Fibroblast of skin of scalp (primary cell): Measurements from ENCODE around the gene TSPAN14.

Source experiments
- DNase-seq: peaks from one replicate; pipeline ENCODE4 v3.0.0-alpha.2; 2013

The TSPAN14 gene

DNA sequence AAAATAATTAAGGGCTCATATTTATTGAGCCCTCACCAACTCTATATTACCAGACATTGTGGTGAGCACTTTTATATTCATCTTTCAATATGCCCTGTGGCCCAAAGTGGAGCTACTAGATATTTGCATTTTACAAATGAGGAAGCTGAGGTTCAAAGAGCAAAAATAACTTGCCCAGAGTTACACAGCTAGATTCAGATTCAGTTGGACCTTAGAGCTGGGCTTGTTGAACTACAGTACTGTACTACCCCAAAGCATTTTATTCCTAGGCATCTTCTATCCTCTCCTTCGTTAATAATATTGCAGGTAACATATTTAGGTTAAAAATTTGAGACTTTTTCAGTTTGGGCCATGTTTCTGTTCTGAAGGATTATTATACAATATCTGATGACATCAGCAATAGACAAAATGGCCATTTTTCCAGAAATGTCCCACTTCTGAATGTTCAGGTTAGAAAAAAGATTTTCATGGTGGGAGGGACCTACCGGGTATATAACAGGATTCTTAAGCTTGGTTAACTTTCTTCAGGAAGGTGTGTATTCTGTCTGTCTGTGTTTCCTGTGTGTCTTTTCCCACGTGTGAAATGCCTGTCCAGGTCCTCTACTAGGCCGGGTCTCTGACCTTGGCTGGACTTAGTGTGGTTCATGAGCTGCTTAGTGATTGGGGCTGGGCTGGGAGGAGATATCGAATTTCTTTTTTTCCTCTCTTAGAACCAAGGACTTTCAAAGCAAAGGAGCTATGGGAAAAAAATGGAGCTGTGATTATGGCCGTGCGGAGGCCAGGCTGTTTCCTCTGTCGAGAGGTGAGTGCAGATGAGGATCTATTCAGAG lies 32.2 kb upstream of the TSPAN14 start:
- DNase-seq = no peak

DNA sequence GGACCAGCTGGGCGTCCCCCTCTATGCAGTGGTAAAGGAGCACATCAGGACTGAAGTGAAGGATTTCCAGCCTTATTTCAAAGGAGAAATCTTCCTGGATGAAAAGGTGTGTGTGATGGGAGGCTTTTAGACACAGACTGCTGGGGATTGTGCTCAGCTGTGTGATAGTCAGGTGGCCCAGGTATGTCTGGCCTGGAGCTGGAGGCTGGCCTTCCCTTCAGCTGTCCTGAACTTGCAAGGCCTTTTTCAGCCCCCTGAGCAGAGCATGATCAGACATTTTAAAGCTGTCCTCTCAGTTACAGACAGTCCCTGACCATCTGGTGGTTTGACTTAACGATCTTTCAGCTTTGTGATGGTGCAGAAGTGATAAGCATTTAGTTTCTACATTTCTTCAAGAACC lies 28.2 kb upstream of the TSPAN14 start:
- DNase-seq = no peak

DNA sequence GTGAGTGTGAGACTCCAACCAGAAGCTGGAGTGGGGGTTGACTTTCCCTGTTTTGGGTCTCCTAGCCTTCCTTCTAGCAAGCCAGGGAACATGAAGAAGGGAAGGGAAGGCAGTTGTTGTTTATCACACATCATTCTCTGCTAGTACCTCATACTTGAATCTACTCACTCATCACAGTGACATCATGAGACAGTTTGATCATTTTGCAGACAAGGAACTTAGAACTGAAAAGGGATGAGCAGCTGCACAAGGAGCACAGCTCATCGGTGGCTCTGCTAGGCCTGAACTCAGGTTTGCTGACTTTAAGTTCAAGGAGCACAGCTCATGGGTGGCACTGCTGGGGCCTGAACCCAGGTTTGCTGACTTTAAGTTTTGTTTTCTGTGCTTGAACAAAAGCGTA lies 26.6 kb upstream of the TSPAN14 start:
- no peak for DNase-seq

DNA sequence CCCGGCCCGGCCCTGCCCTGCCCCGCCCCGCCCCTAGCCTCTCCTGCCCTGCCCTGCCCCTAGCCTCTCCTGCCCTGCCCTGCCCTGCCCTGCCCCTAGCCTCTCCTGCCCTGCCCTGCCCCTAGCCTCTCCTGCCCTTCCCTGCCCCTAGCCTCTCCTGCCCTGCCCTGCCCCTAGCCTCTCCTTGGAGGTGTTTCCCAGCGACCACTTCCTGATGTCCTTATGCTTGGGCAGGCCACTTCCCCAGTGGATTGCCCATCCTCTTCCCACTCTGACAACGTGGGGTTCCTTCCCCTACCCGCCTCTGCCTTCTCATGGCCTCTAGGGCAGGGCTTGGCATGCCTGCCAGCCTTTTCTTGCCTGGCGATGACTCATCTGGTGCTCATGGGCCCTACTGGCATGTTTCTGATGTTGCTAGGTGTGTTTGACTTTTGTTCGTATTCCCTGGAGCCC lies 24.6 kb upstream of the TSPAN14 start:
- DNase-seq = no peak

DNA sequence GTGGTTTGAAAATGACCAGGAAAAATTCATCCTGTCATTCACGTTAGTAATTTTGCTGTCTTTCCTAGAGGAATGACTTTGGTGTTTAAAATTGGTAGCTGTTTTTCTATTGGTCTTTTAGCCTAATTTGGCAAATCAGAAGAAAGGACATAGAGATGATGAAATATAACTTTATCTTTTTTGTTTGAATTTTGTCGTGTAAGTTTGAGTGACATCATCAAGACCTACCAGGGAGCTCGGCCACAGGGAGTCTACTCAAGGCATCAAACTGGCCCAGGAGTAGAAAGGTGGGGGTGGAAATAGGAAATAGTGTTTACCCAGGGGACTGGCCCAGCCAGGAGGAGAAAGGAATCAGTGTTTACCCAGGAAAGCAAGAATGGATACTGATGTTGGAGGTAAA lies 21.0 kb upstream of the TSPAN14 start:
- DNase-seq = no peak

DNA sequence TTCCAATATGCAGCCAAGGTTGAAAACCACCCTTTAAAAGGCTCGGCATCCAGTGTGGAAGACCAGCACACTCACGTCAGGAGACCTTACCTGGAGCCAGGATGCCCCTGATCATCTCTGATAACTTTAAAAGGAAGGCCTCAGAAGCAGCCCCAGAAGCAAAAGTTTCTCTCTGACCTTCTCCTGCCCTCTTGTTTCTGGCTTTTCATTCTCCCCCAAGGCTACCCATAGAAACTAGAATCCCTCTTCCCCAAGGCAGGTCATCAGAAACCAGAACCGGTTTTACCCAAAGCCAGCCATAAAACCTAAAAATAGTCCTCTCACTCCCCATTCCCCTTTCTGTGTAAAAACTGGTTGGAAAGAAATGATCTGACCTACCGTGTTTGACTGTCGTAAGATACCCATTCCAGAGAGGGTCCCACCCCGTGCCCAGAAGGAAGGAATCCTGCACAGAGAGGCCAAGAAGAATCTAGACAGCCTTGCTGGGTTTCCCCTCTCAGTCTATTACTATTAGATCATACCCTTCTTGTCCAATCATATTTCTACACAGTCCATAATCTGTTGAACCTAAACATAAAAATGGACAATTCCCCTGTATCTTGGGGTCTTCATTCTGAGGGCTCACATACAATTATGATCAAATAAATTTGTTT lies 17.5 kb upstream of the TSPAN14 start:
- DNase-seq = no peak

DNA sequence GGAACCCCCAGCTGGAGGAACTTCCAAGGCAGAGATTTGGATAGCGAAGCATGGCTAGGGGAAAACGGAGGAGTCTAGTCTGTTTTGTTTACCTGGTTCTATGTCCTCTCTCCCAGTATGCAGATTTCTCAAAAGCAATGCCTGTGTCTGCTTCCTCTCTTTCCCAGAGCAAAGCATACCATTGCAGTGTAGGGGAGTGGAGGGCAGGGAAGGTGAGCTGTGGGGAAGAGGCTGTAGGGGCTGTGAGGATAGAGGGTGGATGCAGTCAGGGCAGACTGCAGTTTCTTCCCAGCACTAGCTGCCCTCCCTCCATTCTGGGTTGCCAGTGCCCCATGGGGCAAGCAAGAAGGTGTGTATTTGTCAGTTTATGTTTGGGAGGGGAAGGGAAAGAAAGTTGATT lies 16.9 kb upstream of the TSPAN14 start:
- no peak for DNase-seq

DNA sequence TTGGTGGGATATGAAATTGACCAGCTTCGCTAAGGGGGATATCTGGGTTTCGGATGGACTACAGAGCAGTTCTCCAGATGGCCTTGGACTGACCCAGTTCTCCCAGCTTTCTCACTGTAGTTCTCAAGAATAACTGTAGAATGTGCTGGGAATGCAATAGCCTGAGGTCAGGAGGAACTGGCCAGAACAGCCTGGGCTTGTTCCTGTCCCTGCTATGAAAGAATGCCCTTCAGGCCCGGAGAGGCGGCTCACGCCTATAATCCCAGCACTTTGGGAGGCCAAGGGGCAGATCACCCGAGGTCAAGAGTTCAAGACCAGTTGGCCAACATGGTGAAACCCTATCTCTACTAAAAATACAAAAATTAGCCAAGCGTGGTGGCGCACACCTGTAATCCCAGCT lies 12.3 kb upstream of the TSPAN14 start:
- no peak for DNase-seq

DNA sequence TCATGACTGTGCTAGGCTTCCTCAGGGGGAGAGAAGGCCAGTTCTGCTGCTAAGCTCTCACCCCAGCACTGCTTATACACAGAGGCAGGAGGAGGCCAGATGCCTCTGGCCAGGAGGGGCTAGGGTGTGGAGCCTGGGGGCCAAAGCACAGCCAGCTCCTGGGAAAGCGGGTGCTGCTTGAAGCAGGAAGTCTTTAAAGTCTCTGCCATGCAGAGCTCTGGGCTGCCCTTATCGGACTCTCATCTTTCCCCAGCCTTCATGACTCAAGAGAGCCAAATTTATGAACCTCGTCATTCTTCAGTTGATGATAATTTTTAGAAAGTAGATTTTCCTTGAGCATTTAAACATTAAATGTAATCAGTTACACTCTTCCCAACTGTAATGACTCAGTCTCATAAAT lies 11.2 kb upstream of the TSPAN14 start:
- DNase-seq = no peak

DNA sequence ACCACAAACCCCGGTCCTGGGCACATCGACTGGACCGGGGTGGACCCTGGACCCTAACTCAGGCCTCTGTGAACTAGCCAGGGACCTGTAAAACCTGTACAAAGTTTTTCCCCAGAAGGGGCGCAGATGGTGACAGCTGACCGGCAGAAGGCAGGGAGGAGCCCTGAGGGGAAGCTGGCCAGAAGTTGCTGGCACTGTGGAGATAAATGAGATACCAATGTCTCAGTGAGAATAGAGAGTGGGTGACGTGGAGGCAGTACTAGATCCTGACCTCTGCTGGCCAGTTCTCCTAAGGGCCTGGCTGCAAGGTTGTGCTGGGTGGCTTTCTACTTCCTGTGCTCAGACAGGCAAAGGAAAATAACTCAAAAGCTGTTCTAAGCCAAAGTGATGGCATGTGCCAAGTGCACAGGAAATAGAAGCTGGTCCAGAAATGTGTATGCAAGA lies 10.6 kb upstream of the TSPAN14 start:
- DNase-seq = peak; percentile 31

DNA sequence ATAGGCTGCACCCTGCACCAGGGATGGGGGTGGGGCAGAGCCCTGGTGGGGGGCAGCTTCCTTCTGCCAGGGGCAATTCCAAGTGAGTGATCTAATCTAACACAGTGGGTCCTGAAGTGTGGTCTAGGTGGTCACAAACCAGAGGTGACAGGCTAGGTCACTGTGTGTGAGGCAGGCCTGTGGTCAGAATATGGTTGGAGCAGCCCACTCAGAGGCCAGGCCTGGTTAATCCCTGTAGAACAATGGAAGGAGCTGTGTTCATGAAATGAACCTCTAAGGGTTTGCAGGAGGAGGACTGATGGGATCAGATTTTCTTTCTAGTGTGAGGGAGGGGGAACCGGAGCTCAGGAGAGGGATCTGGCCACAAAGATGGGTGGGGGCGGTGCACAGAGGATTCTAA lies 10.0 kb upstream of the TSPAN14 start:
- DNase-seq = no peak

DNA sequence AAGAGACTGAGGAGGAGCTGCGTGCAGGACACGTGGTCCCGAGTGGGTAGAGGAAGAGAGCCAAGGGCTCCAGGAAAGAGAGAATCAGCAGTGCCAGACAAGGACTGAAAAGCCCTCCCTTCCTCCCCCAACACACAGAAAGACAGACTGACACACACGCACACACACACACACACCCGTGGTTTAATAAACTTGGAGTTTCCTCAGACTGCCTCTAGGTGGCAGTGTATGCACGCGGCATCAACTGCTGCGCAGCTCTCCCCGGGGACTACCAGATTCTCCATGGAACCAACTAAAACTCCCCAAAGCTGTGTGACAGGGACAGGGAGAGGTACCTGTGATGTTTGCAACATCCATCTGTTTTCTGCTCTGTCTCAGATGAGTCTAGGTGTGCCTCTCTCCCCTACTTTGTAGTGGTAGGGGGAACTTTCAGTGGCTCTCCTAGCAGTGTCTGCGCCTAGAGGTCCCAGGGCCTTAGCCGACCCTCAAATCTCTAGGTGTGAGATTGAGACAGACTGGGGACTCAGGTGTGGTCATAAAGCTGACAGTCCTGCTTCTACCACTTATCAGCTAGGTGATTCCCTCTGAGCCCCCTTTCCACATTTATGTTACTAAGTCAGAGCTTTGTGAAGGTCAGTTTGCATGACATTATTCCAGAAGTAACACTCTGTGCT lies 9.3 kb upstream of the TSPAN14 start:
- peak; percentile 82 for DNase-seq

DNA sequence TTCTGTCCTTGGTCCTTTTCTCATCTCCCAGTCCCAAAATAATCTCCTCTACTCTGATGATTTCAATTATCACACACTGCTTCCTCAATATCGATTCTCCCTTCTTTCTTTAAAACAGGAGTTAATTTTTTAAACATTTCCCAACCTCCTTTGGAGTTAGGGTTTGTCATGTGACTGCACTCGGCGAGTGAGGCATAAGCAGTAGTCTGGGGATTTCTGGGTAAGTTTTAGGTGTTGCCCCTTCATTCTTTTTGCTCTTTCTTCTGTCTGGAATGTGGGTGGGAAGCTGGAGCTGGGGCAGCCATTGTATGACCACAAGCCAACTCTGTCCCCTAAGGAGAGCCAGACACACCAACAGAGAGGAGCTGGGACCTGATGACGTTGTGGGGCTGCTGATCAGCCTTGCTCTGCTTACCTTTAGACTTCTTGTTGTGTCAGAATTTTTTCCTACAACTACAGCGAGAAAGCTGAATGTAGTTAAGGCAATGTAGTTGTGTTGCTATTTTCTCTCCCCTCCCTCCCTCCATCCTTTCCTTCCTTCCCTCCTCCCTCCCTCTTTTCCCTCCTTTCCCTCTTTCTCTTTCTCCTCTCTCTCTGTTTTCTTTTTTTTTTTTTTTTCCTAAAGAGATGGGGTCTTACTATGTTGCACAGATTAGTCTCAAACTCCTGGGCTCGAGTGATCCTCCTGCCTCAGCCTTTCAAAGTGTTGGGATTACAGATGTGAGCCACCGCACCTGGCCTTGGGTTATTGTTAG lies 6.5 kb upstream of the TSPAN14 start:
- DNase-seq = no peak

DNA sequence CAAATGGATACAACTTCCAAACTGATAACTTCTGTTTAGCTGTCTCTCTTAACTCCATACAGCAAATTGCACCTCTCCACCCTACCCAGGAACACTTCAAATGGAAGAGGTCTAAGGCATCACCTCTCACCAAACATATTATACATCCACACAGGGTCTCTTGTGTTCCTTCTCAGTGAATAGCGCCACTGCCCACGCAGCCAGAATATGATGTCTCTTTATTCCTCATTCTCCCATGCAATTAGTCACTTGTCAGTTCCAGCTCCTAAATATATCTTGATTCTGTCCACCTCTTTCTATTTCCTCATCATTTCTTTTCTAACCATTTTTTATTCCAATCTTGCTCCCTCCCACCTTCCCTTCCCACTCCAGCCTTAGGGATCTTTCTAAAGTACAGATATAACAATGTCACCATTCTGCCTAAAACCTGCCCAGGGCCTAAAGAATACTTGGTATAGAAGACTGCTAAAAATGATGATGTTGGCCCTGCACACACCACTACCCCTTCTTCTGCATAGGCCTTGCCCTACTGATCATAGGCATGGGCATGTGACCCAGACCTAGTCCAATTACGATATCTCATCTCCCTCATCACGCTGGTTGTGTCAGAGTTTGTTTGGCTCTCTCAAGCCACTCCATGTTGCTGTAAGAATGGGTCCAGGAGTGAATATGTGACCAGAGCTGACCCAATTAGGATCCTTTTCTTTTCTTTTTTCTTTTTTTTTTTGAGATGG lies 5.7 kb upstream of the TSPAN14 start:
- no peak for DNase-seq

DNA sequence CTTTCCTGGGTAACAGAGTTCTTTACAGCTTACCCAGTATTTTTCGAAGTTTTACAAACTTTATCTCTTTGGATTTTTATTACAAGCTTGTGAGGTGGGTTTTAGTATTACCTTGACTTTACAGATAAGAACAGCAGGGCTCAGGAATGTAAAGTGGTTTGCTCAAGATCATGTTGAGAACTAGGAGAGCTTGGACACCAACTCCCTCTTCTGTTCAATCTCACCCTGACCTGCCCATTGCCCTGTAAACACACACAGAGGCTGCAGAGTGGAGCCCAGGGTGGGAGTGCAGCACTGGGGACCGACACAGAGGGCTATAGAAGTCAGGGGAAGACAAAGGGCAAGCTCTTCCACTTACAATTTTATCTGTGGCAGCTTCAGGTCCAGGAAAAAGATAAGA lies 4.6 kb upstream of the TSPAN14 start:
- no peak for DNase-seq

DNA sequence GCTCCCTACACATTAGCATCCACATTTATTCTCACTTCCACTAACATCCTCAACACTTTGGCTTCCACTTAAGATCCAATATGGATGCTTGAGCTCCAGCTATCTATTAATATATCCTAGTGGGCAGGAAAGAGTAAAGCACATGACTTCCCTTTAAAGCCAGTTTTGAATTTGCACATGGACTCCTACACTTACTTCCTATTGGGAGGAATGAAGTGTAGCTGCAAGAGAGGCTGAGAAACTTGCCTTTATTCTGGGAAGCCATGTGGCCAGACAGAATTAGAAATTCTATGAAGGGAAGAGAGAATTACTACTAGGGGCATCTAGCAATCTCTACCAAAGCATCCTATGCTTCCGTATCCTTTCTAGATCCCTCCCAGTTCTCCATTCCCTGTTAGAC lies 3.0 kb upstream of the TSPAN14 start:
- DNase-seq = no peak

DNA sequence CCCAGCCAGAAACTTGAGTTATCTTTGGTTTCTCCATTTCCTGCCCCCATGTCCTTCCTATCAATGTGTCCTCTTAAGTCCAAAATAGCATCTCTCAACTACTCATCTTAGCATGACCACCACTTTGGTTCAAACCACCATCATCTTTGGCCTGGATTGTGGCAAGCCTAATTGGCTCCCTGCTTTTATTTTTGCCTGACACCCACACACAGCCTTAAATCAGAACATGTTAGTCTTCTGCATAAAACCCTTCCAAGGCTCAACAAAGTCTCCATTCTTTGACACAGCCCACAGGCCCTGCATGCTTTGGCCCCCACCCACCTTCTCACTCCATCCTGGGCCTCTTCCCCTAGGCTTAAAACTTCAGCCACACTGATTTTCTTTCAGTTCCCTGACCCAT lies 2.0 kb upstream of the TSPAN14 start:
- DNase-seq = no peak

DNA sequence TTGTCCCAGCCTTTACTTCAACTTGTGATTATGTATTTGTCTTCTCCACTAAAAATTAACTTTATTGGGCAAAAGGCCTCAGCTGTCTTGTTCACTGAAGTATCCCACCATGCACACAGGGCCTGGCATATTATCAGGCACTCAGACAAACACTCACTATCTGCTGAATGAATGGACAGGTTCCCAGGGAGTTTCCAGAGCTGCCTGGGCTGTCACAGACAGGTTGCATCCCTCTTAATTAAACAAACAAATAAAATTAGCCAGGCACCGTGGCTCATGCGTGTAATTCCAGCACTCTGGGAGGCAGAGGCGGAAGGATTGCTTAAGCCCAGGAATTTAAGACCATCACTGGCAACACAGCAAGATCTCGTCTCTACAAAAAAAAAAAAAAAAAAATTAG lies 1.5 kb upstream of the TSPAN14 start:
- no peak for DNase-seq

DNA sequence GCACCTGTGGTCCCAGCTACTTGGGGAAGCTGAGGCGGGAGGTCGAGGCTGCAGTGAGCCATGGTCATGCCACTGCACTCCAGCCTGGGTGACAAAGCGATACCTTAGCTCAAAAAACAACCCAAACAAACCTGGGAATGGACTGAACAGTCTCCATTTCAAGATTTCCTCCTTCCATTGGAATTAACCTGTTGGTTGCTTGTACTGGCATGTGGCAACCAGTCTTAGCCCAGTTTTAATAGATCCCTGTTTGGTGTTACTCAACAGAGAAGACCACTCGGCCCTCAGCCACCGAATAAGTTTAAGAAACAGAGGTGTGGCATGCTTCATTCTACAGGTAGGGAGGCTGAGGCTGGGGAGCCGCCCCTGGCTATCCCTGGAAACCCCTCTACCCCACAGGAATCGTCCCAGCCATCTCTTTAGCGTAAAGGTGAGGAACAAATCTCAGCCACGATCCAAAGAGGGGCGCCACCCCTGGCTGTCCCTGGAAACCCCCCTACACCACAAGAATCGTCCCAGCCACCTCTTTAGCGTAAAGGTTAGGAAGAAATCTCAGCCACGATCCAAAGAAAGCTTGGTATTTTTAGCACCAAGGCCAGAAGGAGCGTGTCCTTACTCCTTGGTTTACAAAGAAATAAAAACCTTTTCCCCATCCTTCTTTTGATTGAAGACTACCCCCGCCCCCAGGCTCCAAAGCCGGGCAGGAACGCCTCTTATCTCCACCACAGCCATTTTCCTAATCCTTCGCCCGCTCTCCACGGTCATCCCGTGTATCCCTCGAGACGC lies 861 bp upstream of the TSPAN14 start:
- no peak for DNase-seq

DNA sequence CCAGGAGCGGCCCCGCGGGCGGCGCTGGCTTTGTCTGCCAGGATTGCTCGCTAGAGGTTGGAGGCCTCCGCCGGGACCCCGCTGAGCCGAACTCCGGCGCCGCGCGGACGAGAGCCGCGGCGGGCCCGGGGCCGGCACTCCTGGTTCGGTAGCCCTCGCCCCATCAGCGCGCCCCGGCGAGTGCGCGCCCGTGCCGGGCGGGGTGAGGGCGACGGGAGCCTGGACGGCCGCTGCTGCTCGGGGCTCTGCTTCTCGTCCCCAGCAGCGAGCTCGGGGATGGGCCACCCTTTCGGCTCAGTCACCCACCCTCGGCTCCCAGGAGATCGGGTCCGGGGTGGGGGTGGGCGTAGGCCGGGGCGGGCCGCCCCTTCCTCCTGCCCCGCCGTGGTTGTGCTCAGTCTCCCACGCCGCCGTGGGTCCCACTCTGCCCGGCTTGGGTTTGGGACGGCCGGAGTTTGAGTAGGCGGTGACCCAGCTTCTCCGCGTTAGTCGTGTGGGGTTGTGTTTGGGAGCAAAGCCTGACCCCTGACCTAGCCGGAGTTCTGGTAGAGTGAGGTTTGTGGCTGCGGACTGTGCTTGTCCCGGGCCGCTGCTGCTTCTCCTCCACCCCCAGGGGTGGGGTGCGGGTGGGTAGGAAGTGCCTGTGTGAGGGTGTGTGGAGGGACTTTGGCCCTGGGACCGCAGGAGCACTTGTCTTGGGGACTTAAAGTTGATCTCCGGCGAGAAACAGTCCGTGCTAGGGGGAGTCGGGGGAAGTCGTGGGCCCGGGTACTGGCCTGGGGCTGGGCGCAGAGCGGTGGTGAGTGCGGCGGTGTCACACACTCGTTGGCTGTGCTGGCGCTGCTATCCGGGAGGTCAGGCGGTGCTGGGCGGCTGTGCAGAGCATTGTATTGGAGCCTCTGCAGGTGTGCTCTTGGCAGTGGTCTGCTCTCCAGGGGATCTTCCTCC lies 677 bp downstream of the TSPAN14 start:
- peak; percentile 24 for DNase-seq
